ENCODE results near the gene PGLYRP2. TPM values are rescaled to one million over a fixed set of nuclear protein-coding genes. Genes with fewer than 3 reads are reported as not detected.
A peak's percentile ranks its signal among the peaks of the same experiment; 100 is the strongest.

PGLYRP2 gene
- total and polyA plus RNA-seq, 9 of the 15 experiments (the other 6 are each of a cell fraction or from before 2014, with no cell fraction given), result not detected

DNA sequence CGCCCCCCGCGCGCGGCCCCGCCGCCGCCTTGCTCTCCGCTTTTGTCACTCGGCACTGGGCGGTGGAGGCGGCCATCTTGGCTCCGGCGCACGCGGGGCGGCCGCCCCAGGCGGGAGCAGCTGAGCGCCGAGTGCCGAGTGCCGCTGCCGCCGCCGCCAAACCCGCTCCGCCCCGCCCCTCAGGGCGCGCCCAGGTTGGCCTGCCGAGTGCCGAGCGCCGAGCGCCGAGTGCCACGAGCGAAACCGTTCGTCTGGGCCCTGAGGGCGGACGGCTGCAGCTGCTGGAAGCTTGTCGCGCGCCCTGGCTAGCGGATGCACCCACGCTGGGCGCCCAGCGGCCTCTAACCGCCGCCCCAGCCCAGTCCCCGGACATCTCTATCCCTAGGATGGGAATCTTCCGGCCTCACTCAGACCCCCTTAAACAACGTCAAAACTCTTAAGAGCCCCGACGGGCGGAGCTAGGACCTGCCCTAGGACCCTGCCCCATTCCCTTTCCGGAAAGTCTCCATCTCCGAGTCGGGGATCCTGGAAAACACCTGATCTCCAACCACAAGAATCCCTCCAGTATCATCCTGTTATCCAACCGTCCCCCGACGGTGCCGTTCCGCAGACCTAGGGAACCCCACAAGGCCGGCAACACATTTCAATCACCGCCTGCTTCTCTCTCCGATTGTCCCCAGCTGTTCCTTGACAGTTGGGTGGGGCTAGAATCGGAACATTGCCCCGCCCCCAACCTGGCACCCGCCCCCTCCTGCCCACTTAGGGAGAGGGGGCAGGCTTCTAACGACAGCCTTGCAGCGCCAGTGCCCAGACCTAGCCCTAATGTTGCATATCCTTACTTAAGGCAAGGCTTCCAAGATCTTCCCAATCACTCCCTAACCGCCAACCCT, 46.4 kb downstream of the PGLYRP2 start (continued):
- TF ChIP-seq, protein P1, sequence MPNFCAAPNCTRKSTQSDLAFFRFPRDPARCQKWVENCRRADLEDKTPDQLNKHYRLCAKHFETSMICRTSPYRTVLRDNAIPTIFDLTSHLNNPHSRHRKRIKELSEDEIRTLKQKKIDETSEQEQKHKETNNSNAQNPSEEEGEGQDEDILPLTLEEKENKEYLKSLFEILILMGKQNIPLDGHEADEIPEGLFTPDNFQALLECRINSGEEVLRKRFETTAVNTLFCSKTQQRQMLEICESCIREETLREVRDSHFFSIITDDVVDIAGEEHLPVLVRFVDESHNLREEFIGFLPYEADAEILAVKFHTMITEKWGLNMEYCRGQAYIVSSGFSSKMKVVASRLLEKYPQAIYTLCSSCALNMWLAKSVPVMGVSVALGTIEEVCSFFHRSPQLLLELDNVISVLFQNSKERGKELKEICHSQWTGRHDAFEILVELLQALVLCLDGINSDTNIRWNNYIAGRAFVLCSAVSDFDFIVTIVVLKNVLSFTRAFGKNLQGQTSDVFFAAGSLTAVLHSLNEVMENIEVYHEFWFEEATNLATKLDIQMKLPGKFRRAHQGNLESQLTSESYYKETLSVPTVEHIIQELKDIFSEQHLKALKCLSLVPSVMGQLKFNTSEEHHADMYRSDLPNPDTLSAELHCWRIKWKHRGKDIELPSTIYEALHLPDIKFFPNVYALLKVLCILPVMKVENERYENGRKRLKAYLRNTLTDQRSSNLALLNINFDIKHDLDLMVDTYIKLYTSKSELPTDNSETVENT (CRISPR knock-in tag; IDR thresholded peaks at IDR 0.05), result no peak
- no peak for TF ChIP-seq RBM39 (optimal IDR thresholded peaks at IDR 0.05; ENCODE audit: low read depth, low read length)
- TF ChIP-seq REST (IDR thresholded peaks at IDR 0.05; ENCODE audit: borderline replicate concordance), result peak; percentile 99
- no peak for TF ChIP-seq REST (CRISPR knock-in tag; IDR thresholded peaks at IDR 0.05; ENCODE audit: low read depth)
- TF ChIP-seq EZH2 (IDR thresholded peaks at IDR 0.05; ENCODE audit: borderline replicate concordance, low read depth, low read length), result no peak
- no peak for TF ChIP-seq FOXK2 (conservative IDR thresholded peaks at IDR 0.05 in 1 of 2, IDR thresholded peaks at IDR 0.05 in 1 of 2; ENCODE audit: low read depth in 2 of 2)
- no peak for TF ChIP-seq FOXJ3 (CRISPR knock-in tag; IDR thresholded peaks at IDR 0.05)
- TF ChIP-seq CCNT2 (IDR thresholded peaks at IDR 0.05; ENCODE audit: borderline replicate concordance, extremely low read depth, insufficient read length, low read depth, low read length), result peak; percentile 86
- peak; percentile 92 for TF ChIP-seq GATAD2B (IDR thresholded peaks at IDR 0.05; ENCODE audit: borderline replicate concordance)
- TF ChIP-seq TSC22D4 (tag; IDR thresholded peaks at IDR 0.05), result no peak
